GM12872 (cell line): ENCODE results near the gene ACSM4.

Source experiments
- CTCF ChIP-seq: IDR thresholded peaks from 3 replicates; pipeline ENCODE4 v1.5.1; 2011; ENCODE audit warnings: low read depth, mild to moderate bottlenecking, low read length, moderate library complexity; ENCODE audit not compliant: insufficient read depth

ACSM4 gene

GRCh38 chr12:7289743-7290142 is 14.1 kb upstream of the ACSM4 start:
- no peak for TF ChIP-seq CTCF

GRCh38 chr12:7292300-7292699 is 11.6 kb upstream of the ACSM4 start:
- no peak for TF ChIP-seq CTCF

- no peak for TF ChIP-seq CTCF
These were observed 10.2 kb upstream of the ACSM4 start for GRCh38 chr12:7293670-7294069.

- no peak for TF ChIP-seq CTCF
These were observed 8.3 kb upstream of the ACSM4 start for GRCh38 chr12:7295529-7295928.

GRCh38 chr12:7297865-7298264 is 6.0 kb upstream of the ACSM4 start:
- TF ChIP-seq CTCF = no peak

- TF ChIP-seq CTCF = no peak
These were observed 1.4 kb upstream of the ACSM4 start for GRCh38 chr12:7302266-7302986.

GRCh38 chr12:7303230-7303629 is 642 bp upstream of the ACSM4 start:
- no peak for TF ChIP-seq CTCF
